Smooth muscle cell (in vitro differentiated cells): Measurements from ENCODE around the gene SETD1A. TPM values are rescaled to one million over a fixed set of nuclear protein-coding genes. Genes with fewer than 3 reads are reported as not detected.

Experiments used
- DNase-seq: peaks from one replicate; lab custom pipeline; 2025; ENCODE audit not compliant: unreplicated experiment; lab: John Stamatoyannopoulos, UW
- H2AFZ ChIP-seq: fragments of 200-600 bp; sonication (generic); 2 replicates; pipeline ENCODE4 v1.6.0; 2016; ENCODE audit warnings: antibody characterized with exemption, low read depth, mild to moderate bottlenecking
- H3F3A ChIP-seq: fragments of 200-600 bp; sonication (generic); 2 replicates; pipeline ENCODE4 v1.6.0; 2017; ENCODE audit warnings: antibody characterized with exemption, low read depth
- H3K27ac ChIP-seq: fragments of 200-600 bp; sonication (generic); 2 replicates; pipeline ENCODE4 v1.5.1; 2016; ENCODE audit warnings: low read depth, mild to moderate bottlenecking
- H3K27me3 ChIP-seq: fragments of 200-600 bp; sonication (generic); 2 replicates; pipeline ENCODE4 v1.6.1; 2016; ENCODE audit warnings: low read depth, mild to moderate bottlenecking
- H3K36me3 ChIP-seq: fragments of 200-600 bp; sonication (generic); 2 replicates; pipeline ENCODE4 v1.5.1; 2016; ENCODE audit warnings: low read depth
- H3K4me1 ChIP-seq: fragments of 200-600 bp; sonication (generic); 2 replicates; pipeline ENCODE4 v1.5.1; 2016; ENCODE audit warnings: low read depth
- H3K4me2 ChIP-seq: fragments of 200-600 bp; sonication (generic); 2 replicates; pipeline ENCODE4 v1.6.0; 2016; ENCODE audit warnings: mild to moderate bottlenecking
- H3K4me3 ChIP-seq: fragments of 200-600 bp; sonication (generic); 2 replicates; pipeline ENCODE4 v1.5.1; 2016; ENCODE audit warnings: mild to moderate bottlenecking
- H3K79me2 ChIP-seq: fragments of 200-600 bp; sonication (generic); 2 replicates; pipeline ENCODE4 v1.6.0; 2016; ENCODE audit warnings: low read depth, mild to moderate bottlenecking
- H3K9ac ChIP-seq: fragments of 200-600 bp; sonication (generic); 2 replicates; pipeline ENCODE4 v1.6.0; 2016; ENCODE audit warnings: low read depth
- H3K9me3 ChIP-seq: fragments of 200-600 bp; sonication (generic); replicated peaks from 2 replicates; pipeline ENCODE4 v1.5.1; 2016; ENCODE audit warnings: low read depth
- H4K20me1 ChIP-seq: fragments of 200-600 bp; sonication (generic); 2 replicates; pipeline ENCODE4 v1.6.0; 2016; ENCODE audit warnings: low read depth
- CTCF ChIP-seq: fragments of 200-600 bp; sonication (generic); IDR thresholded peaks from 2 replicates; pipeline ENCODE4 v1.5.1; 2017; ENCODE audit warnings: borderline replicate concordance, mild to moderate bottlenecking, antibody characterized with exemption; ENCODE audit not compliant: insufficient read depth, poor library complexity, severe bottlenecking
- WGBS: methylation state at CpG from one replicate; pipeline ENCODE4 v1.1.7; 2016; ENCODE audit warnings: low lambda C conversion rate; 5-methylcytosine and 5-hydroxymethylcytosine counted together
- polyA plus RNA-seq: library from polyadenylated mRNA; unstranded; fragments of >200 nt; fragmentation: Nextera tagmentation; extraction: Ambion mirVana; gene quantifications from 2 replicates; pipeline ENCODE4 v1.2.1, GENCODE V29; 2016
- total RNA-seq: library from RNA; depleted of rRNA; stranded (reverse); fragments of >200 nt; gene quantifications from 2 replicates; pipeline ENCODE4 v1.2.3, GENCODE V29; 2014

The SETD1A gene
- total and polyA plus RNA-seq, 2 experiments from 2014 or later, result 1.2 to 2.9 TPM

- Histone ChIP-seq H3K9ac (peak within 1 kb of the TSS; percentile 93), H3K79me2 (peaks cover 3% of the 10 kb centered on the region), H2AFZ (peak within 1 kb of the TSS; percentile 93), H4K20me1 (peaks cover 12% of the 10 kb centered on the region), H3F3A (no peaks in the 10 kb centered on the region), H3K36me3 (no peaks in the 10 kb centered on the region), H3K9me3 (no peaks in the 10 kb centered on the region), H3K27ac (peak within 1 kb of the TSS; percentile 94), H3K4me1 (peaks cover 10% of the 10 kb centered on the region), H3K4me3 (peak within 1 kb of the TSS; percentile 89), H3K4me2 (peak within 1 kb of the TSS; percentile 93), H3K27me3 (no peaks in the 10 kb centered on the region)
- TF ChIP-seq CTCF, result no peak
- WGBS, result 1% methylated on average over 10 of the region's 31 CpGs
- no peak for DNase-seq
These were observed 33.9 kb upstream of the SETD1A start, which contains the start of gene FBXL19 for GRCh38 chr16:30923554-30924075. FBXL19 (plus strand) TSS chr16:30923572; CDS start chr16:30925755, 2,183 bp downstream.

GRCh38 chr16:30924076-30924912 is 33.3 kb upstream of the SETD1A start:
- Histone ChIP-seq H4K20me1 (peaks cover 12% of the 10 kb centered on the region), H3K27me3 (no peaks in the 10 kb centered on the region), H3K36me3 (no peaks in the 10 kb centered on the region), H3K4me3 (peak overlapping the region; percentile 89), H3K4me2 (peak overlapping the region; percentile 93), H3K9me3 (no peaks in the 10 kb centered on the region), H3F3A (no peaks in the 10 kb centered on the region), H3K9ac (peak overlapping the region; percentile 62), H2AFZ (no peak overlapping the region), H3K4me1 (peaks cover 10% of the 10 kb centered on the region), H3K79me2 (peaks cover 3% of the 10 kb centered on the region), H3K27ac (peak overlapping the region; percentile 31)
- 11% methylated on average over 8 of the region's 53 CpGs for WGBS
- no peak for DNase-seq
- TF ChIP-seq CTCF, result no peak

DNA sequence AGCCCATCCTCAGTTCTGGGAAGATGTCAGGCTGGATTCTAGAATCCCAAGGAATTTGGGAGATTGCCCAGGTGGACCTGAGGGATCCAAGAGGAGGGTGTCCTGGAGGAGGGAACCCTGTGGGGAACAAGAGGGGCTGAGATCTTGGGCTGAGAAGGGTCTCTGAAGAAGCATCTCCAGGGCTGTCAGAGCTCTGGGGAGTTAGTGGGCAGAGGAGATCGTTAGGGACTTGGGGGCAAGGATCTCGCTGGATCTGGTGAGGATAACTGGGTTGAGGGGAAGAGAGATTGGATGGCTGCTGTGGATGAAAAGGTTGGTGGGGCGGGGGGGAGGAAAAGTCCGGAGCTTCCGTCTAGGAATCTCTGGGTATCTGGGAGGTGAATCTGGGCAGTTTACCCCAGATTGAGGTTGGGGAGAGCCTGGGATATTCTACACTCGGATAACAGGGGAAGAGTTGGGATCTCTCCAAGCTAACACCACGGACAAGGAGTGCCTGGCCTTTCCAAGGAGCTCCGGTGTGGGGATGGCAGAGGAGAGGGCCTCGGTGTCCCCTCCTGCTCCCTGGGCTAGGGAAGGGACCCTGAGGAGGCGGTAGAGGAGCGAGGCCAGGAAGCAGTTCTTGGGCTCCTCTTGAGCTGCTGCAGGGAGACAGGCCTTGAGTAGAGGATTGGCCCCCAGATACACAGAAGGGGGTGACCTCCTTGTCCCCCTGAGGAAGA is 32.5 kb upstream of the SETD1A start:
- Histone ChIP-seq H4K20me1 (peaks cover 12% of the 10 kb centered on the region), H3K4me2 (peak overlapping the region; percentile 93), H3K4me1 (peaks cover 10% of the 10 kb centered on the region), H3K9ac (peak overlapping the region; percentile 62), H3K79me2 (peaks cover 3% of the 10 kb centered on the region), H2AFZ (no peak overlapping the region), H3K9me3 (no peaks in the 10 kb centered on the region), H3K27me3 (no peaks in the 10 kb centered on the region), H3K4me3 (peak overlapping the region; percentile 89), H3F3A (no peaks in the 10 kb centered on the region), H3K27ac (peak overlapping the region; percentile 31), H3K36me3 (no peaks in the 10 kb centered on the region)
- WGBS, result 77% methylated on average over 11 of the region's 11 CpGs
- TF ChIP-seq CTCF, result no peak
- no peak for DNase-seq
